K562 (cell line): Measurements from ENCODE around the gene DEDD2. TPM values are rescaled to one million over a fixed set of nuclear protein-coding genes. Genes with fewer than 3 reads are reported as not detected.

Experiments used
- BCLAF1 ChIP-seq, 2 experiments: fragments of 450-650 bp in 1 of 2; IDR thresholded peaks; 2 replicates each; pipeline ENCODE4 v1.6.1; 2011 to 2017; ENCODE audit warnings: low read depth in 2 of 2, antibody characterized with exemption in 1 of 2, borderline replicate concordance in 1 of 2, low read length in 1 of 2, mild to moderate bottlenecking in 1 of 2, mixed read lengths in 1 of 2; ENCODE audit not compliant: control insufficient read depth in 1 of 2
- CREB3L1 ChIP-seq: fragments of 450-650 bp; IDR thresholded peaks from 2 replicates; pipeline ENCODE4 v1.6.1; 2014; ENCODE audit warnings: low read depth, mild to moderate bottlenecking, moderate library complexity, borderline replicate concordance
- DPF2 ChIP-seq: fragments of 450-650 bp; IDR thresholded peaks from 2 replicates; pipeline ENCODE4 v1.6.1; 2016
- EZH2 ChIP-seq: IDR thresholded peaks from 2 replicates; pipeline ENCODE4 v1.6.1; 2012; ENCODE audit warnings: low read depth, mild to moderate bottlenecking, inconsistent platforms, low read length, borderline replicate concordance
- HNRNPUL1 ChIP-seq: fragments of 200-400 bp; formaldehyde crosslinking; IDR thresholded peaks from 2 replicates; pipeline ENCODE4 v1.6.1; 2017; ENCODE audit warnings: low read length
- MAZ ChIP-seq, 2 experiments: fragments of 450-650 bp in 1 of 2; sonication (generic) in 1 of 2; formaldehyde crosslinking; IDR thresholded peaks in 1 of 2; conservative IDR thresholded peaks in 1 of 2; 2 replicates each; pipeline versions ENCODE4 v1.4.0 to v1.5.0; 2020; ENCODE audit warnings: mild to moderate bottlenecking in 1 of 2, missing genetic modification reagents in 1 of 2
- NFXL1 ChIP-seq: fragments of 450-650 bp; formaldehyde crosslinking; IDR thresholded peaks from 2 replicates; pipeline ENCODE4 v1.4.0; 2021; ENCODE audit warnings: mild to moderate bottlenecking
- NR0B1 ChIP-seq: fragments of 450-650 bp; IDR thresholded peaks from one replicate; pipeline ENCODE4 v1.6.1; 2018; ENCODE audit warnings: mild to moderate bottlenecking, moderate library complexity; ENCODE audit not compliant: partially characterized antibody
- PHB ChIP-seq: fragments of 250-450 bp; sonication (Bioruptor Pico); IDR thresholded peaks from 2 replicates; pipeline ENCODE4 v1.5.0; 2021
- PRMT5 ChIP-seq: sonication (generic); formaldehyde crosslinking; IDR thresholded peaks from 2 replicates; pipeline ENCODE4 v1.5.0; 2020; ENCODE audit warnings: missing genetic modification reagents
- SMARCA4 ChIP-seq: fragments of 450-650 bp; IDR thresholded peaks from 2 replicates; pipeline ENCODE4 v1.6.1; 2016
- TAL1 ChIP-seq: fragments of 450-650 bp; IDR thresholded peaks from 2 replicates; pipeline ENCODE4 v1.6.1; 2016; ENCODE audit warnings: mild to moderate bottlenecking
- XRCC5 ChIP-seq: fragments of 200-400 bp; formaldehyde crosslinking; IDR thresholded peaks from 2 replicates; pipeline ENCODE4 v1.6.1; 2017; ENCODE audit warnings: low read depth, mild to moderate bottlenecking, low read length
- ZBTB5 ChIP-seq: fragments of 450-650 bp; IDR thresholded peaks from 2 replicates; pipeline ENCODE4 v1.6.1; 2017; ENCODE audit warnings: antibody characterized with exemption
- ZNF133 ChIP-seq: fragments of 250-450 bp; sonication (Bioruptor Pico); IDR thresholded peaks from 2 replicates; pipeline ENCODE4 v1.4.0; 2020; ENCODE audit warnings: mild to moderate bottlenecking
- ZNF263 ChIP-seq: sonication (generic); formaldehyde crosslinking; IDR thresholded peaks from 2 replicates; pipeline ENCODE4 v1.8.0; 2022; ENCODE audit warnings: mild to moderate bottlenecking, missing genetic modification reagents, borderline replicate concordance
- ZNF449 ChIP-seq: fragments of 250-450 bp; sonication (Bioruptor Pico); IDR thresholded peaks from 2 replicates; pipeline ENCODE4 v1.8.0; 2022; ENCODE audit warnings: moderate library complexity, mild to moderate bottlenecking, inconsistent platforms
- ZNF583 ChIP-seq: fragments of 250-450 bp; sonication (Bioruptor Pico); IDR thresholded peaks from 2 replicates; pipeline ENCODE4 v1.4.0; 2020
- polyA plus RNA-seq, 8 experiments: library from polyadenylated mRNA; depleted of rRNA in 4 of 8; stranded (reverse) in 5 of 8; unstranded in 3 of 8; fragments of >200 nt; fragmentation: Nextera tagmentation in 2 of 8; fragmentation: Illumina TruSeq in 1 of 8; extraction: Ambion mirVana in 2 of 8; extraction: Trizol in 1 of 8; gene quantifications; 2 replicates each; pipeline versions ENCODE4 v1.2.1 to v1.2.3, GENCODE V29; 2011 to 2014; ENCODE audit warnings: inconsistent platforms in 1 of 8, missing spikeins in 1 of 8
- total RNA-seq, 7 experiments: library from RNA; depleted of rRNA in 6 of 7; stranded (reverse); fragments of >200 nt in 6 of 7; fragmentation: Illumina TruSeq in 2 of 7; extraction: Trizol in 2 of 7; gene quantifications; 2 replicates each; pipeline versions ENCODE4 v1.2.1 to v1.2.3, GENCODE V29; 2011 to 2021; ENCODE audit warnings: low replicate concordance in 1 of 7

Gene DEDD2
- total and polyA plus RNA-seq, 9 of the 15 experiments (the other 6 are each of a cell fraction or from before 2014, with no cell fraction given), result 4.3 to 43.0 (median 29.2) TPM

- no peak for TF ChIP-seq NR0B1
- no peak for TF ChIP-seq ZNF583 (CRISPR knock-in tag)
- TF ChIP-seq PRMT5 (CRISPR knock-in tag), result 0 out of 2 replicates have a peak, but pooled peaks have one; percentile 39
- no peak for TF ChIP-seq ZNF449
- no peak for TF ChIP-seq TAL1
- 0 out of 2 replicates have a peak, but pooled peaks have one; percentile 43 for TF ChIP-seq DPF2
- TF ChIP-seq XRCC5, result no peak; the same call in 1 of the 2 replicates
- TF ChIP-seq PHB (CRISPR knock-in tag), result no peak
- TF ChIP-seq ZBTB5, result no peak
- TF ChIP-seq ZNF263 (CRISPR knock-in tag), result no peak
- TF ChIP-seq BCLAF1 (IDR thresholded peaks at IDR 0.05; ENCODE audit: borderline replicate concordance in 1 of 2, control insufficient read depth in 1 of 2, low read depth in 2 of 2, low read length in 1 of 2), result no peak
- peak; percentile 30 for TF ChIP-seq SMARCA4
- TF ChIP-seq EZH2, result no peak
- TF ChIP-seq CREB3L1, result no peak
- TF ChIP-seq ZNF133 (CRISPR knock-in tag), result no peak
- peak; percentile 63 to 66 for TF ChIP-seq MAZ (CRISPR knock-in tag; conservative IDR thresholded peaks at IDR 0.05 in 1 of 2, IDR thresholded peaks at IDR 0.05 in 1 of 2)
- TF ChIP-seq NFXL1 (CRISPR knock-in tag), result no peak
- TF ChIP-seq HNRNPUL1, result no peak
Observed at GRCh38 chr19:42219812-42220750, 2.6 kb upstream of the DEDD2 start, which contains the start of gene ZNF526 (continued).
